Anterior cingulate cortex (tissue), 58 donors: ENCODE measurements around the gene UNC5CL.

Experiments used
- DNase-seq, 58 donors: peaks; one replicate each; lab custom pipeline; 2025; lab: John Stamatoyannopoulos, UW

Gene UNC5CL

DNA sequence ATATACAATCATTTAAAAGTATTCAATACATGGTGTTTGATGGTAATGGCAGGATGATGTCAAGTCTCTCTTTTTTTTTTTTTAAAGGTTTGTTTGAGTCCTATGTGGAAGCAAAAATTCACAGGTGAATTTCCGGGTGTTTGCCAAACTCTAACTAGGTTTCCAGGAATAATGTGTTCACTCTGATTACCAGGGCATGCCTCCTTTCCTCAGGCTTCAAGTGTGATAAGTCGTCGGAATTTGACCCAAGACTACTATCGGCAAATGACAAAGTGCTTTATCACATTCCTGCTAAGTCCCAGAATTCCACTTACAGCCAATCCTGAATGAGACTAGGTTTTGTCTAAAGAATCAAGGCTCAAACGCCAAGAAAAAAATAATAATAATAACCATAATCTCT lies 25.8 kb upstream of the UNC5CL start:
- no peak for DNase-seq

DNA sequence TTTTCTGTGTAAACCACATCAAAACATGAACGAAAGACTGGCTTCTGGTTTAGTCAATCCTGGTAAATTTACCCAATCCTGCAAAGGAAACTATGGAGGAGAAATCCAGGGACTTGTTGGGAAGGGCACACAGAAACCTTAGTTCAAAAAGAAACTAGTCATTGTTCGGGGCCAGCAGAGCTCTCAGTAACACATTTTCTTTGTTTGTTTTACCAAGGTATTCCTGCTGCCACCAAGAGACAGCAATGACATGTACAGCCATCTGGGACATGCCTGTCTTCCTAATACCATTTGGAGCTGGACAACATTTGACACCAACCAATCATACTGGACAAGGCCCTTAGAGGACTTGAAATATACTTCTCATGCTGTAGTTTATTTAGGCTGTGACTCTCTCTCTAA lies 24.9 kb upstream of the UNC5CL start:
- no peak for DNase-seq

DNA sequence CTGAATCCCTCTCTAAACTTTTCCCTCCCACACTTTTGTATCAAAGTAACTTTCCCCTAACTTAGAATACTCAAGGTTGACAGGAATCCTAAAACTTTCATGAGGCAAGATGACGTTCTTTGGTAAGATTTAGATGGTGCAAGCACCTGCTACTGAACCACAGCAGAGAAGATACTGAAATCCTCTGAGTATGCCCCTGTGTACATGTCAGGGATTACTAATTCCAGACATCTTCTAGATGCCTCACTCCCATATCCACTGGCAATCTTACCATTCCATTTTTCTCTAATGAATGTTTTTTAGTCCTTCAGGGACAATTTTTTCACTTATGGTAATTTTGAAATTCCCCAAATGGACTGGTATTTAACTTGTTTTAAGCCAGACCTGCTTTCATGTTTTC lies 23.0 kb upstream of the UNC5CL start:
- no peak for DNase-seq

DNA sequence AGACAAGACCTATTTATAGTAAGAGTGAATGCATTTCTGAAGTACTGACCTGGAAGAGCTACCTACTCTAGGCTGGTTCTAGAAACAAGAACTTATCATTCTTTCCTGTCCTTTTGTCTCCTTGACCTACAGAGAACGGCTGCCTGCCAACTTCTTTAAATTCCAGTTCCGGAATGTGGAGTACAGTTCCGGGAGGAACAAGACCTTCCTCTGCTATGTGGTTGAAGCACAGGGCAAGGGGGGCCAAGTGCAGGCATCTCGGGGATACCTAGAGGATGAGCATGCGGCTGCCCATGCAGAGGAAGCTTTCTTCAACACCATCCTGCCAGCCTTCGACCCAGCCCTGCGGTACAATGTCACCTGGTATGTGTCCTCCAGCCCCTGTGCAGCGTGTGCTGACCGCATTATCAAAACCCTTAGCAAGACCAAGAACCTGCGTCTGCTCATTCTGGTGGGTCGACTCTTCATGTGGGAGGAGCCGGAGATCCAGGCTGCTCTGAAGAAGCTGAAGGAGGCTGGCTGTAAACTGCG lies 22.2 kb upstream of the UNC5CL start:
- no peak for DNase-seq

DNA sequence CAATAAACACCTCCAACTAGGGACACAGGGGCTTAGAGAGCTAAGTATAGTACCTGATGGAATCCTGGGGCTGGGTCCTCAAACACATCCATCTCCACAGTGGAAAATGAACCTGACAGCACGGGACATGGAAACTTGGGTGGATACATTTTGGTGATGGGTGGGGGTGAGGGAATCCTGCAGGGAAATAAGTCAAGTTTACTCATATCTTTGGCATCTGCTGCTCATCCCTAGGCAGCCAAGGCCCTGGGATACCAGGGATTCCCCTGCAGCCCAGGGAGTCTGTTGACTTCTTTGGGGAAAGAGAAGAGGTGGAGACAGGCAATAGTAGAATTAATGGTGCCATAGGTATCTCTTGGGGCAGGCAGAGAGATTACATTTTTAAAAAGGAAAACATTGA lies 20.5 kb upstream of the UNC5CL start:
- no peak for DNase-seq

DNA sequence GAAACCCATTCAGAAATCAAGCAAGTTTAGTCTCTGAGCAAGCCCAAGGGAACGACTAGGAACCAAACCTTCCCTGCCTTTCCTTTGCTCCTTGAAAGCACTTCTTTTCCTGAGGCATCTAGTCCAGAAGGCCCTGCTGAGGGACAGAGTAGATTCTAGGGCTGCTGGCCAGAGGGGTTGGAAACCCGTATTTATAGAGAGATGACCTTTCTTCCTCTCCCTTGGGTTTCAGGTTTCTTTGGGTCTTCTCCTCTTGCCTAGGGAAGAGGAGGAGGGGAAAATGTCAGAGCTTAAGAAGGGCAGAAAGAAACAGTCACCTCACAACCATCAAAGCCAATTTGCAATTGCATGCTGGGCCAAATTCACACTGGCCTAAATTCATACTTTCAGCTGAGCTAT lies 19.8 kb upstream of the UNC5CL start:
- no peak for DNase-seq

DNA sequence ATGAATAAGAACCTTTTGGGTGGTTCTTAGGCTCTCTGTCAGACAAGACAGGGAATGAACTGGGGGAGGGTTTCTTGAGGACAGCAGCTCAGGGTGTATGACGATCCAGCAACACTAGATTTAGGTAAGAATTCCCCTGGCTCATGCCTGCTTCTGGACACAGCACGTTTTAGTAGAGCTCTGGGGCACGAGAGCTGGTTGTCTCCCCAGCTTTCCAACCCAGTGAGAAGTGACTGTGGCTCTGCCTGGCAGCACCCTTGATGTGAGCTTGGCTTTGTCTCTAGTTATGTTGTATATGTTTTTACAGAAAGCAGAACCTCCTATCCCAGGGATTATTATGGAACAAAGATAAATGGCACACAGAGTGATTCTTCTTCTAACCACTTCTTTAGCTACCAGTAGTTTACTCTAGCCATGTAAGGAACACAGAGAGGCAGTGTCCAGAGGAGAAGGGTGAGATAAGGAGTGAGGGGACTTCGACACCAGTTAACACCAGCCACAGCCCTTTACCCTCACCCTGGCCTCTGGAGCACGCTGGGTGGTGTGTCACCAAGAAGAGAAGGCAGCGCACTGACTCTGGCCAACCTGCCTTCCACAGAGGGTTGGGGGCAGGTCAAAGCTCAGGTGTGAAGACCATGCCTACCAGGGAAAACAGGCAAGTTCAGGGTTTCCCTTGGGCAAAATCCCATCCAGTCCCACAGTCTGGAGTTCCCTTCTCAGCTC lies 17.9 kb upstream of the UNC5CL start:
- no peak for DNase-seq

DNA sequence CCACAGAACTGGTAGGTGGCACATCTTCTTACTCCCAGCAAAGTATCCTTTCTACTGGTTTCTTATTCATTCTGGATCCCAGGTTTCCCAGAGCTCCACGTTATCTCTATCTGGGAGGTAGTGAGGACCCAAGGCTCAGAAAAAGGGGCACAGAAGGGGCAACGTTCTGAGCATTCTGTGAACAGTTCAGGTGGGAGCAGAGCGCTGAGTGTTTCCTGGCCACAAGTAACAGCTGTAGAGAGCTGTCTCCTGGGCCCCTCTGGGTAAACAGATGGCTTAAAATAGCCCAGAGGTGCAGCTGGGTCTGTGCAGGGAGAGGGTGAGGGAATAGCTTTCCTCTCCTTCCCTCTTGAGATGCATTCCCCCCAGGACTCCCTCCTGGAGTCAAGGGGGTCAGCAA lies 16.1 kb upstream of the UNC5CL start:
- DNase-seq: no peak

DNA sequence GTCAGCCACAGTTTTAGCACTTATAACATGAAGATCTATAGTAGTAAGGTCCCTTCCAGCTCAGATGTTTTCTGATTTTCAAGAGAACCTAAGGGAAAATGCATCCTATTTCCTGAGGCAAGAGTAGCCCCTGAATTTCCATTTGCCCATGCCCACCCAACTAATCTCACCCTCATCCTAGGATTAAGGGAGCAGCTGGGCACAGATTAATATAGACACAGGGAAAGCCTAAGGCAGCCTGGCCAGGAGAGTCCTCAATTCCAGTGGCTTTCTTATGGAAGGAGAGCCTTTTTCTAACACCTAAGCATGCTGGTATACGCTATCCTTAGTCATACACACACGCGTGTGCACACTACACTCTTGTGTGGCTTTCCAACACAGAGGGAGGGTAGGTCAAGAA lies 15.5 kb upstream of the UNC5CL start:
- DNase-seq: no peak

DNA sequence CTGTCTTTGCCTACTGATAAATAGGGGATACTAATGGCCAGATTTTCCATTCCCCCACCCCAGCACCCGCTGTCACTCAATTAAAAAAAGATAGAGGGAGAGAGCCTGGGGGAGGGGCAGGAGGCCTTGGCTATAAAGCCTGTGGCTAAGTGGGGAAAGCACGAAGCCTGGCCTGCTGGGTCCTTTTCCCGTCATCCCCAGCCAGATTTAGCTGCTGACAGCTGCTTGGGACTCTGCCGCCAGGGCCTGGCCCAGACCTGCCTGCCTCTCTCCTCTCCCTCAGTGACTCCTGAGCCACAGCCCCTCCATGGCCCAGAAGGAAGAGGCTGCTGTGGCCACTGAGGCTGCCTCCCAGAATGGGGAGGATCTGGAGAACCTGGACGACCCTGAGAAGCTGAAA lies 14.0 kb upstream of the UNC5CL start, which contains the start of gene APOBEC2:
Gene APOBEC2 (plus strand): TSS at position 162 of the 400 bp plus-strand sequence. CDS start 146 bp downstream, at position 308.
- DNase-seq: no peak

DNA sequence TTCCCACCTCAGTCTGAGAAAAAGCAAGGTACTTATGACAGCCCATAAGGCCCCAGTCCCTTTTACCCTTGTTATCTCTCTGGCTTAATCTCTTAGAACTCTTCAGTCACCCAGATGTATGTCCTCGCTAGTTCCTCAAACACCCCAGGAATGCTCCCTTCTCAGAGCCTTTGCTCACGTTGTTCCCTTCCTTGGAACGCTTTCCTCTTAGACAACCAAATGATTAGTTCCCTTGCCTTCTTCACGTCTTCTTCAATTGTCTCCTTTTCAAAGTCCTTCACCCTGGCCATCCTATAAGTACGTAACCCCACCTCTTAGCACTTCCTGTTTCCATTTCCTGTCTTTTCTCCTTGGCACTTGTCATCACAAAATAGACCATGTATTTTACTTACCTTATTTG lies 12.9 kb upstream of the UNC5CL start:
- no peak for DNase-seq

DNA sequence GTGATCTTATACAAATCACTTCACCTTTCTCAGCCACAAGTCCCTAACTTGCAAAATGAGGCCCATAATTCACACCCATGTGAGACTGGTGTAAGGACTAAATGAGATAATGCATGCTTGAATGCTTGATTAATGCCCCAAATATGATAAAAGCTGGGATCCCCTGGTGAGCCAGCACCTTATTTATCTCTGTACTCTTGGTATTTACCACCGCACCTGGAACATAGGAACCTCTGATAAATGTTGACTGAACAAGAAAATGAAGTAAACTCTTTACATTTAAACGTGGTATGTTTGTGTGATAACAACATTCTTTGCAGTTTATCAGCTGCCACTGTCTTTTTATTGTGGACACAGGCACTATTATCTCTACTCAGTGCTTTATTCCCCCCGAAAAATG lies 11.5 kb upstream of the UNC5CL start:
- DNase-seq: no peak

DNA sequence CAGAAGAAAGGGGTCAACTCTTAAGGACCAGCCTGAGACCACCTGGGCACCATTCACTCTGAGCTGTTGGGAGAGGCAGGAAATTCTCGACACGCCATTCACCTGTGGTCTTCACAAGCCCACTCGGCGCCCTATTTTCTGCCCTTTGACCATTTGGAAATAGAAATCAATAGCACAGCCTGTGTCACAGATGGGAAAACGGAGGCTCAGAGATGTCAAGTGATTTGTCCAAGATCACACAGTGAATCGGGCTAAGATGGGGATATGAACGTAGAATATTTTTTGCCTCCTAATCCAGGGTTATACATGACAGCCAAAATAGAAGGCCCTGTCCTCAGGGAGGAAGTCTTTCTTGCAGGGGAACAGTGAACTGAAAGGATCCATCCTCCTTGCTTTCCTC lies 10.9 kb upstream of the UNC5CL start:
- no peak for DNase-seq

DNA sequence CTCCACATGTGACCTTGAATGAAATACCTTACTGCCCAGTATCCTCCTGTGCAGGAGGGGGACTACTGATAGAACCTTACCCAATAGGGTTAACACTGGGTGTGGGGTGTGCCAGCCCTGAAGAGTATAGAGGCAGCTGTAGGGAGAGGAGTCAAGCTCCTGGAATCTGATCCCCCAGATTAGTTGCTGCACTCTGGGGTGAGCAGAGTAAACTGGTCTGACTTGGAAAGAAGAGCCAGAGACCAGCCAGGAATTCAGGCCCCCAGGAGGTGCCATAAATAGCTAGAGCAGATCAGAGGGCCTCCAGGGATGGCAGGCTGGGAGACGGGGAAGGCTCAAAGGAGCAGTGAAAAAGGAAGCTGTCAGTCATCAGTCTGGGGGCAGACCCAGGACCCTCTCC lies 10.5 kb upstream of the UNC5CL start:
- DNase-seq: no peak

DNA sequence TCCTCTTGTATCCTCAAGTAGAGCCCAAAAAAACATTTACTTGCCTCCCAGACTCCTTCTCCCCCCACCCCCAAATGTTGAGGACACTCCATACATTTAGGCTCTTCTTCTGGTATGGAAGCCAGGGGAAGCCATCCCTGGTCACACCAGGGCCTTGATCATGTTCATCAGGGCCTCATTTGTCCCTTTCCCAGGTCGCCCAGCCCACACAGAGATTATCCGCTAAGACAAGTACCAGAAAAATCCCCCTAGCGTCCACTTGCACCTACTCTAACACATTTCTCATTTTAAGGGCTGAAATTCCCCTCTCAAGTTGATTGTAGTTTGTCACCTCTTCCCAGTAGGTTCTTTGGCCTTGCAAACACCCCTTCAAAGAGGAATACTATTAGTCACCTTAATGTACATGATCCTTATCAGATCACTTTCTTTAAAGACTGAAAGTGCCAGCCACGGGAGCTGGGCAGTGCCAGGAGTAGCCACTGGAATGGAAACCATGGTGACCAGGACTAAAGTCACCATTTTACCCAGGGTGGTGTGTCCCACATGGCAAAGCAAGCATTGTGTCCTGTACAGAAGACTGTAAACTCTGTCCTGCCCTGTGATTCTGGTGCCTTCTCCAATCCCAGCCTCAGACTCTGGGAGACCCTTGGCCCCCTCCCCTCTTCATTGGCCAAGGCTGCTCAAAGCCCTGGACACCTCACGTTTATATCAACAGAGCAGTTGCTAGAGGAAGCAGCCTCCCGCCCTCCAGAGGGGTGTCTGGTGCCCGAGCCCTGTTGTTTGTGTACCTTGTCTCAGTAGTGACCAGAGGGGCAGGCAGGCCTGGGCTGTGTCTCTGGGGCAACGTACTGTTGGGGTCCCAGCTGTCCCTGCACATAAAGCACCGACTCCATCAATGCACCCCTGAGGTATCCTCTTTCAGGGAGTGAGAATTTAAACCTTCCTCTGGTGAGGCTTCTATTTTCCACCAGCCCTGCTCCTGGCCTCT lies 9.0 kb upstream of the UNC5CL start:
- DNase-seq: no peak

DNA sequence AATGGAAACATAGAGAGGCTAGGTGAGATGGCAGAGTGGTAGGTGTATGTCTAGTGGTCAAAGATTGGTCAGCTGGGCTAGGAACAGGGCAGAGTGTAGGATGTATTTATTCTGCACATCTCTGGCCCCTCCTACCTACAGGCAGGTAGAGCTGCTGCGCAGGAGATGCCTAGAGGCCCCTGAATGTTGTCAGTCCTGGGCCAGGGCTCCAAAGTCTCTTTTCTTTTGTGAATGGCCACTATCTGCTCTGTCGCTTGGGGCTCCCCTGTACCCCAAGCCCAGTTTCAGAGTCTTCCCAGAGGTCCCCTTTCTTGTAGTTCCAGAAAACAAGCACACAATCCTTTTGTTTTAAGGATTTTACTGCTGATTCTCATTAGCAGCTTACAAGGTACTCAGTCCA lies 8.3 kb upstream of the UNC5CL start:
- no peak for DNase-seq

DNA sequence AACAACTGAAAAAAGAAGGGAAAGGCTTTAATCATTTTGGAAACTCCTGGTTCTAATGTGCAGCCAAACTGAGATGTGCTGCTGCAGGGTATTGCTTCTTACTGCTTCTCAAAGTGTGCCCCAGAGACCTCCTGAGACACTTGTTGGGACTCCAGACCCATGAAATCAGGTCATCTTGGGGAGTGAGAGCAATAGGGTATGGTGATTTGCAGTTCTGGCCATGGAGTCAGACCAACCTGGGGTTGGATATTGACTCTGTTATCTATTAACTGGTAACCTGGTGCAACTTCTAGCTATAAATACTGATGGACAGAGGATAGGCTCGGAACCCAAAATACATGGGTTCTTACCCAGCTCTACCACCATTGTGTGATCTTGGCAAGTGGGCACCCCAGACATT lies 7.1 kb upstream of the UNC5CL start:
- DNase-seq: no peak

DNA sequence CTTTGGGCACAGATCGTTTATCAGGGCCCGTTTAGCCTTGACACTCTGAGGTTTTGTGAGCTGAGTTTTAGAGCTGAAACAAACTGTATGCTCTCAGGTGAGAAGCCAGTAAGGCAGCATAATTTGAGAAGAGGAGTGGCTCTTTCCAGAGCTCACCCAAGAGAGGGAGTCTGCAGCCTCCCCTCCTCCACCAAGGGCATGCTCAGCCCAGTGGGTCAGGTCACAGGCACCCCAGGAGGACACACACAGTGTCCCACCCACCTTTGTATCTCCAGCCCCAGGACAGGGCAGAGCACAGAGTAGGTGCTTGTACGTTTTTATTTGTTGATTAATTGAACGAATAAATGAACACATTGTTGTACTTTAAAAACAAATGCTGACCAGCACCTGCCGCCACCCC lies 6.6 kb upstream of the UNC5CL start:
- no peak for DNase-seq

DNA sequence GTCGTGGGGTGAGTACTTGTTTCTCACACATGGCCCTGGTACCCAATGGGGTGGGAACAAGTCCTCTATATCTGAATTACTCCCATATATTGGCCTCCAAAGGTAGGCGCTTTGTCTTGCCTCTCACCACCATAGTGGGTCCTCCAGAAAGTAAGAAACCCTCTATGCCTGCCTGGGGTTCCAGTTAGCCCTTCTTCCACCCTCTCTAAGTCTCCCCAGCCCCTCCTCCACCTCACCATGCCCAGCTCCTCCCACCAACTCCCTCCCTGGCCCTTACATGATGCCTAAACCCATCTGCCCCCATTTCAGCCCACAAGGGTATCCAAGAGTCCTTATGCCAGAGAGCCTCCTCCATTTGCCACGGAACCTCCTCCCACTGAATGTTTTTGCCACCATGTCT lies 4.1 kb upstream of the UNC5CL start:
- DNase-seq: no peak

DNA sequence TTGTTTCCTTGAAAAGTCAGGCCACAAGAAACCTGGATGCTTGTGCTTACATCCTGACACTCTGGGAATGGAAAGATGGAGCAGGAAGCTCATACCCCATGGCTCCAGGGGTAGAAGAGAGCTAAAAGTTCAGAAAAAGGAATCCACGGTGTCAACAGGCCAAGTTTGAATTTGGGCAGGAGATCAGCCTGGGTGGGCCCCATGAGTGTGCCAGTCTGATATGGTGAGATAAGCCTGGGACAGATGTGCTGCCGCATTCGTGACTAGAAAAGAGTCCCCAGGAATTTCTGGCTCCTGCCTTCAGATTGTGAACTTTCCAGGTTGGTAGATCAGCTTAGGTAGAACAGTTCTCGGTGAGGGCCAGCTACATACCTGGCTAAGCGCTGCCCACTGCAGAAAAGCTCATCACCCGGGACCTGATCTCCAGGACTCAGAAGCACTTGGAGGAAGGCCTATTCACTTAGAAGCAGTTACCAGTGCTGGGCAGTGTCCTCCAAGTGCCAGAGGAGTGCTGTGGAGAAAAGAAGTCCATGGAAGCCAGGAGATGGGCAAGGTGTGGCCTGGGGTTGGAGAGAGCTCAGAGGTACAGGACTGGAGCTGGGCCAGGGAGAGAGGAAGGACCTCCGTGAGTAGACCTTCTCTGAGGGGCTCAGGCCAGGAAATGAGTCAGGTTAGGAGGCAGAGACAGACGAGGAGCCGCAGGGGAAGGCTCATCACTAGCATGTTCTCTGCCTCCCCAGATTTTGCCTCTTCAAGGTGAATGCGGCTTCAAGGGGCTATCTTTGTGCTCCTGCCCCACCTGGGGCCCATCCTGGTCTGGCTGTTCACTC lies 3.4 kb upstream of the UNC5CL start, which contains the start of gene TSPO2:
Gene TSPO2 (plus strand): TSS at position 242 of the 830 bp plus-strand sequence. CDS start 519 bp downstream, at position 761.
- DNase-seq: no peak
